Nephron progenitor cell (in vitro differentiated cells): Measurements from ENCODE around the gene TMEM175.

Source experiments
- DNase-seq: peaks from one replicate; pipeline ENCODE4 v3.0.0; 2021
- H3K27ac Mint-ChIP-seq: 2 replicates; pipeline ENCODE4 v1.8.0; 2021; ENCODE audit warnings: mild to moderate bottlenecking, moderate library complexity, mixed read lengths
- H3K27me3 Mint-ChIP-seq: 2 replicates; pipeline ENCODE4 v1.8.0; 2021; ENCODE audit warnings: mild to moderate bottlenecking, low read depth, mixed read lengths; ENCODE audit not compliant: poor library complexity
- H3K36me3 Mint-ChIP-seq: 2 replicates; pipeline ENCODE4 v1.8.0; 2021; ENCODE audit warnings: low read depth, mixed read lengths
- H3K4me1 Mint-ChIP-seq: 2 replicates; pipeline ENCODE4 v1.8.0; 2021; ENCODE audit warnings: mixed read lengths
- H3K4me3 Mint-ChIP-seq: 2 replicates; pipeline ENCODE4 v1.8.0; 2021; ENCODE audit warnings: mild to moderate bottlenecking, moderate library complexity, mixed read lengths
- H3K9me3 Mint-ChIP-seq: 2 replicates; pipeline ENCODE4 v1.8.0; 2021; ENCODE audit warnings: mild to moderate bottlenecking, moderate library complexity, mixed read lengths
- TF ChIP-seq, protein P1 (sequence below): fragments of 200-600 bp; sonication (generic); IDR thresholded peaks from 2 replicates; pipeline ENCODE4 v1.5.0; 2021; ENCODE audit warnings: antibody characterized with exemption

TMEM175 gene

DNA sequence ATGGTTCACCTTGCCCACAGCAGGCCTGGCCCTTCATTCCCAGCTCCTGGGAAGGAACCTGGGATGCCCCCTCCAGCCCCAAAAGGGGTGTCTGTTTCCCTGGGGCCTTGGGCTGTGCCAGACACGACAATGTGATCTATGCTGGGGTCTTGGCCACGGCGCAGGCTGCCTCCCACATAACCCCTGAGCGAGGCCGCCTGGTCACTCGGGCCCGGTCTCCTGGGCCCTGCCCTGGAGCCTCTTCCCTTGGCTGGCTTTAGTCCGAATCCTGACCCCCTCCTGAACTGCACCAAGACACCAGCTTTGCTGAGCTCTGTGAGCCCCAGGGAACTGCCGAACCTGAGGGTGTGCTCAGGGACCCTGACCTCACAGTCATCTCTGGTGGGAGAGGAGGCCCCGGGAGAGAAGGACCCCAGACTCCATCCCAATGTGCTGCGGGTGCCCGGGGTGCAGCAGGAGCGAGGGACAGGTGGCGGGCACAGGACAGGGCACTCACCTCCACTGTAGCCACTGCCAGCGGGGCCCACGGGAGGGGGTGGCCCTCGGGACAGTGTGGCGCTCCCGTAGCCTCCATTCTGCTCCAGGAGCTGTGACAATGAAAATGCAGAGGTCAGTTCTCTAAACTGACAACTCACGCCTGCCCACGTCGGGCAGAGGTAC lies 42.1 kb upstream of the TMEM175 start:
- no peak for DNase-seq
- Mint-ChIP-seq H3K9me3 (no peaks in the 10 kb centered on the region), H3K27ac (no peak overlapping the region), H3K27me3 (no peaks in the 10 kb centered on the region), H3K36me3 (peaks cover 14% of the 10 kb centered on the region), H3K4me1 (no peaks in the 10 kb centered on the region), H3K4me3 (no peak overlapping the region)
- TF ChIP-seq, protein P1, sequence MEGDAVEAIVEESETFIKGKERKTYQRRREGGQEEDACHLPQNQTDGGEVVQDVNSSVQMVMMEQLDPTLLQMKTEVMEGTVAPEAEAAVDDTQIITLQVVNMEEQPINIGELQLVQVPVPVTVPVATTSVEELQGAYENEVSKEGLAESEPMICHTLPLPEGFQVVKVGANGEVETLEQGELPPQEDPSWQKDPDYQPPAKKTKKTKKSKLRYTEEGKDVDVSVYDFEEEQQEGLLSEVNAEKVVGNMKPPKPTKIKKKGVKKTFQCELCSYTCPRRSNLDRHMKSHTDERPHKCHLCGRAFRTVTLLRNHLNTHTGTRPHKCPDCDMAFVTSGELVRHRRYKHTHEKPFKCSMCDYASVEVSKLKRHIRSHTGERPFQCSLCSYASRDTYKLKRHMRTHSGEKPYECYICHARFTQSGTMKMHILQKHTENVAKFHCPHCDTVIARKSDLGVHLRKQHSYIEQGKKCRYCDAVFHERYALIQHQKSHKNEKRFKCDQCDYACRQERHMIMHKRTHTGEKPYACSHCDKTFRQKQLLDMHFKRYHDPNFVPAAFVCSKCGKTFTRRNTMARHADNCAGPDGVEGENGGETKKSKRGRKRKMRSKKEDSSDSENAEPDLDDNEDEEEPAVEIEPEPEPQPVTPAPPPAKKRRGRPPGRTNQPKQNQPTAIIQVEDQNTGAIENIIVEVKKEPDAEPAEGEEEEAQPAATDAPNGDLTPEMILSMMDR = no peak

DNA sequence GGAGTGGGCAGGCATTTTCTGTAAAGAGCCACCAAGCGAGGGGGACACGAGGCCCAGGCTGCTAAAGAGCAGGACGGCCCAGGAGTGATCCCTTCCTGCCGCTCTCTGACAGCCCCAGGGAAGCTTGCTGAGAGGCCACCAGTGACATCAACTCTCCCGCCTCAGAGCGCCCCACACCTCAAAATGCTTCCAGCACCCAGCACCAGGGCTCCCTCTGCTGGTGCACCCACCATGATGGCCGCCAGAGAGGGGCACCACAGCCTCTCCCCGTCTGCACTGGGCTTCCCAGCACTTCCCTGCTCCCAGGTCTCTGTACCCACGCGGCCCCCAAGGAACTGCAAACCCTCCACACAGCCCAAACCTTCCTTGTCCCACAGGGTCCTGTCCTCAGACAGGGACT lies 40.5 kb upstream of the TMEM175 start:
- H3K4me1 Mint-ChIP-seq = no peaks in the 10 kb centered on the region
- TF ChIP-seq, protein P1 = peak; percentile 14
- H3K27me3 Mint-ChIP-seq = no peaks in the 10 kb centered on the region
- H3K9me3 Mint-ChIP-seq = no peaks in the 10 kb centered on the region
- H3K36me3 Mint-ChIP-seq = peaks cover 18% of the 10 kb centered on the region
- no peak overlapping the region for H3K4me3 Mint-ChIP-seq
- no peak overlapping the region for H3K27ac Mint-ChIP-seq
- peak; percentile 32 for DNase-seq

DNA sequence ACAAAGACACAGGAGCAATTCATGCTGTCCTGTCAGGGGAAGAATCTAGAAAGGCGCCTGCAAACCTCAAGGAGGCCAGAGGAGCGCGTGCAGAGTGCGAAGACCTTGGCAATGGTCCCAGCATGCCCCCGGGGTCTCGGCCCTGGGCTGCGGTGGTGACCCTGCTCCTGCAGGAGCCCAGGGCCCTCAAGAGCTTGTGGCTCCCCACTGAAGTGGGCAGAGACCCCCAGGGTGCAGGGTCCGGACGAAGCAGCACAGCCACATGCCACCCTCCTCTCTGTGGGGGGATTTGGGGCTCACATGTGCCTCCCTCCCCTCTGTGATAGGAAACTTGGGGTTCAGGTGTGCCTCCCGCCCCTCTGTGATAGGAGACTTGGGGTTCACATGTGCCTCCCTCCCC lies 39.5 kb upstream of the TMEM175 start:
- H3K27me3 Mint-ChIP-seq = no peaks in the 10 kb centered on the region
- no peak overlapping the region for H3K4me3 Mint-ChIP-seq
- H3K4me1 Mint-ChIP-seq = no peaks in the 10 kb centered on the region
- H3K36me3 Mint-ChIP-seq = peaks cover 20% of the 10 kb centered on the region
- DNase-seq = no peak
- H3K9me3 Mint-ChIP-seq = no peaks in the 10 kb centered on the region
- TF ChIP-seq, protein P1 = no peak
- no peak overlapping the region for H3K27ac Mint-ChIP-seq

DNA sequence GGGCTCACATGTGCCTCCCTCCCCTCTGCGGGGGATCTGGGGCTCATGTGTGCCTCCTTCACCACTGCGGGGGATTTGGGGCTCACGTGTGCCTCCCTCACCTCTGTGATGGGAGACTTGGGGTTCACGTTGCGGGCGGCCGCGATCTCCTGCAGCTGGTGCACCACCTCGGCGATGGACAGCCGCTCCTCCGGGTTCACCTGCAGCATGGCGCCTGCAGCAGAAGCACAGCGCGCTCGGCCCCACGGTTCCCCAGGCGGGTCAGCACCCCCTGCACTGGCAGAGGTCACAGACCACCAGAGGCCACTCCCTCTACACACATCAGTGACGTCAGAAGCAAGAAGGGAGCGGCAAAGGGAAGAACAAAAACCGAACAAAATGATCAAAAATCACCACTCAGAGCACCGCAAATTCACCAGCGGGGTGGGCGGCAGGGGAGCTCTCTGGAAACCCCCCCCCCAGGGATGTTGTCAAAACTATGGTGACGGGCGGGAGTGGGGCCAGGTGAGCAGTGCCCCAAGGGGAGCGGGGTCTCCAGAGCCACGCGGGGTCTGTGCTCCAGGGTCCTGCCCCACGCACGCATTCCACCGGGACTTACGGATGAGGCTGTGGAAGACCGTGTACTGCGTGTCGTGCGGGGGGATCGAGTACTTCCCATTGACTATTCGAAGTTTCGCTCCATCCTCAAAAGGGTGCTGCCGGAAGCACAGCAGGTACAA lies 38.8 kb upstream of the TMEM175 start:
- DNase-seq = no peak
- H3K4me1 Mint-ChIP-seq = no peaks in the 10 kb centered on the region
- no peak overlapping the region for H3K4me3 Mint-ChIP-seq
- no peaks in the 10 kb centered on the region for H3K27me3 Mint-ChIP-seq
- no peaks in the 10 kb centered on the region for H3K9me3 Mint-ChIP-seq
- peaks cover 16% of the 10 kb centered on the region for H3K36me3 Mint-ChIP-seq
- no peak overlapping the region for H3K27ac Mint-ChIP-seq
- TF ChIP-seq, protein P1 = no peak

DNA sequence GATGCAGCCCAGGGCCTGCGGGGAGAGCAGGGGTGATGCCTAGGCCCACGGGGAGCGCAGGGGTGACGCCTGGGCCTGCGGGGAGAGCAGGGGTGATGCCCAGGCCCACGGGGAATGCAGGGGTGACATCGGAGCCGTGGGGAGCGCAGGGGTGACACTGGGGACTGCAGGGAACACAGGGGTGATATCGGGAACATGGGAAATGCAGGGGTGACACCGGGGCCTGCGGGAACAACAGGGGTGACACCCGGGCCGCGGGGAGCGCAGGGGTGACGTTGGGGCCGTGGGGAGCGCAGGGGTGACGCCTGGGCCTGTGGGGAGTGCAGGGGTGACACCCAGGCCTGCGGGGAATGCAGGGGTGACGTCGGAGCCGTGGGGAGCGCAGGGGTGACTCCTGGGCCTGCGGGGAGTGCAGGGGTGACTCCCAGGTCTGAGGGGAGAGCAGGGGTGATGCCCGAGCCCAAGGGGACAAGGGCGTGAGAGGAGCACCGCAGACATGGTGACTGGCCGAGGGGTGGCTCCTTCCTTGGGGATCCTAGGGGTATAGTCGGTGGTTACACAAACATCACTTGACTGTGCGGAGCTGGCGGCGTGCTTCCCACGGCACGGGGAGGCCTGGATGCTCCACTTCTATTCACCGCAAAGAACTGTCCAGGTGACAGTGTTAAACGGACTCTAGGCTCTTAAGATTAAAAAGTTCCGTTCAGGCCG lies 38.1 kb upstream of the TMEM175 start:
- no peak for DNase-seq
- Mint-ChIP-seq H3K27me3 (no peaks in the 10 kb centered on the region), H3K9me3 (no peaks in the 10 kb centered on the region), H3K36me3 (peaks cover 18% of the 10 kb centered on the region), H3K4me3 (no peak overlapping the region), H3K27ac (no peak overlapping the region), H3K4me1 (no peaks in the 10 kb centered on the region)
- TF ChIP-seq, protein P1 = no peak
